Activated CD4-positive, alpha-beta T cell treated with anti-CD3 and anti-CD28 coated beads for 1 hour (primary cell): Measurements from ENCODE around the gene CDAN1.
A peak's percentile ranks its signal among the peaks of the same experiment; 100 is the strongest.
"Not testable (repeated sequence)": the region's sequence is repeated elsewhere in the genome, so short reads cannot be mapped to it uniquely, and the experiment has no call there.

Experiments used
- DNase-seq: peaks from one replicate; pipeline ENCODE4 v3.0.0-alpha.2; 2020

CDAN1 gene

DNA sequence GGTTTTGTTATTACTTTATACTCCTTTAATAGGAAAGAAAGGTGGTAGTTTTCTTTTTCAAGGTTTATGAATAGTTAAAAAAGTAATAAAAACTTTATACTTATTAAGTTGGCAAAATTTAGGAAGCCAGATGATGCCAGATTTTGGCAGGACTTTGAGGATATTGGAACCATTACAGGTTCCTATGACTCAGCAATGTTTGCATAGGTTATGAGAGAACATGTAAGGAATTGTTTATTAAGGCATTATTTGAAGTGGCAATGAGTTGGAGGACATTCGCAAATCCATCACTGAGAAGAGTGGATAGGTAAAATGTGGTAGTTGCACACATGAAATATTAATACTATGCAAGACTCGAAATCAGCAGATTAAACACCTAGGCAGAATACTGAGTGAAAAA lies 29.9 kb downstream of the CDAN1 start:
- DNase-seq, result no peak

GRCh38 chr15:42705336-42705735 lies 31.6 kb downstream of the CDAN1 start:
- no peak for DNase-seq

- DNase-seq, result peak; percentile 35
Observed at GRCh38 chr15:42704492-42704926, 32.4 kb downstream of the CDAN1 start.

GRCh38 chr15:42696626-42697025 lies 40.3 kb downstream of the CDAN1 start:
- DNase-seq, result no peak

- no peak for DNase-seq
Observed at GRCh38 chr15:42695527-42696071, 41.3 kb downstream of the CDAN1 start.

- no peak for DNase-seq
Observed at GRCh38 chr15:42694398-42694797, 42.5 kb downstream of the CDAN1 start.

DNA sequence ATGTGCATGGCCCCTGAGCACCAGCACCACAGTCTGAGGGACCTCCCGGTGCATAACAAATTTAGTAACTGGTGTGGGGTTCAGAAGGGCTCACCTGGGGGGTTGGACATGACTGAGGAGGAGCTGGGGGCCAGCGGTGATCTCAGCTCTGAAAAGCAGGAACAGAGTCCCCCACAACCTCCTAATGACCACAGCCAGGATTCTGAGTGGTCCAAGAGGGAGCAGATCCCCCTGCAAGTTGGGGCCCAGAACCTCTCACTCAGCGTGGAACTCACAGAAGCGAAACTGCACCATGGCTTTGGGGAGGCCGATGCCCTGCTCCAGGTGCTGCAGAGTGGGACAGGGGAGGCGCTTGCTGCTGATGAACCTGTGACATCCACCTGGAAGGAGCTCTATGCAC lies 43.0 kb downstream of the CDAN1 start:
- no peak for DNase-seq

DNA sequence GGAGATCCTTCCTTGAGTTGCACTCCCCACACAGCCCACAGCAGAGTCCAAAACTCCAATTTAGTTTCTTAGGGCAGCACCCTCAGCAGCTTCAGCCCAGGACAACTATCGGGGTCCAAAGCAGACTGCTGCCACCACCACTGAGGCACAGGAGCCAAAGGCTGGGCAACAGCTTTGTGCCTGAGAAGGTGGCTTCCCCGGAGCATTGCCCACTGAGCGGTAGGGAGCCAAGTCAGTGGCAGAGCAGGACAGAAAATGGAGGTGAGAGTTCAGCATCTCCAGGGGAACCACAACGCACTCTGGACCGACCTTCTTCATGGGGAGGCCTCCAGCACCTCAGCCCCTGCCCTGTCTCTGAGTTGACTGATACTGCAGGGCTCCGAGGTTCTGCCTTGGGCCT lies 43.4 kb downstream of the CDAN1 start:
- no peak for DNase-seq

- no peak for DNase-seq
Observed at GRCh38 chr15:42692997-42693396, 43.9 kb downstream of the CDAN1 start.

DNA sequence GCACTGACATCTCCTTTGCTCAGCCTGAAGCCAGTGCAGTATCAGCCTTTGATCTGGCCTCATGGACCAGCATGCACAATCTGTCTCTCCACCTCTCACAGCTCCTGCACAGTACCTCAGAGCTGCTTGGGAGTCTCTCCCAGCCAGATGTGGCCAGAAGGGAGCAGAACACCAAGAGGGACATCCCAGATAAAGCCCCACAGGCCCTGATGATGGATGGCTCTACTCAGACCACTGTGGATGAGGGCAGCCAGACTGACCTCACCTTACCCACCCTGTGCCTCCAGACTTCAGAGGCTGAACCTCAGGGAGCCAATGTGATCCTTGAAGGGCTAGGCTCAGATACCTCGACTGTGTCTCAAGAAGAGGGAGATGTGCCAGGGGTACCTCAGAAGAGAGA lies 44.4 kb downstream of the CDAN1 start:
- no peak for DNase-seq

DNA sequence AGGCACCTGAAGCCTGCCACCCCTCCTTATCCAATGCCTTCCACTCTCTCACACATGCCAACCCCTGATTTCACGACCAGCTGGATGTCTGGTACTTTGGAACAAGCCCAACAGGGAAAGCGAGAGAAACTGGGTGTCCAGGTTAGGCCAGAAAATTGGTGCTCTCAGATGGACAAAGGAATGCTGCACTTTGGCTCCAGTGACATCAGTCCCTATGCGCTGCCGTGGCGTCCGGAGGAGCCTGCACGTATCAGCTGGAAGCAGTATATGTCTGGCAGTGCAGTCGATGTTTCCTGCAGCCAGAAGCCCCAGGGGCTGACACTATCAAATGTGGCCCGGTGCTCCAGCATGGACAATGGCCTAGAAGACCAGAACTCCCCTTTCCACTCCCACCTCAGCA lies 45.2 kb downstream of the CDAN1 start:
- DNase-seq, result no peak

- no peak for DNase-seq
Observed at GRCh38 chr15:42691308-42691707, 45.6 kb downstream of the CDAN1 start.

DNA sequence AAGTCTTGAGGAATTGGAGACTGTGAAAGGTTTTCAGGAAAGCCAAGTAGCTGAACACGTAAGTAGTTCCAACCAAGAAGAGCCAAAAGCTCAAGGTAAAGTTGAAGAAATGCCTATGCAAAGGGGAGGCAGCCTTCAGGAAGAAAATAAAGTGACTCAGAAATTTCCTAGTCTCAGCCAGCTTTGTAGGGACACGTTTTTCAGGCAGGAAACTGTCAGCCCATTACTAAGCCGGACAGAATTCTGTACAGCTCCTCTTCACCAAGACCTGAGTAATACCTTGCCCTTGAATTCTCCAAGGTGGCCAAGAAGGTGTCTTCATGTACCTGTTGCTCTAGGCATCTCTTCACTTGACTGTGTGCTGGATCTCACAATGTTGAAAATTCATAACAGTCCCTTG lies 48.6 kb downstream of the CDAN1 start:
- no peak for DNase-seq

- no peak for DNase-seq
Observed at GRCh38 chr15:42687740-42688139, 49.2 kb downstream of the CDAN1 start.

- no peak for DNase-seq
Observed at GRCh38 chr15:42686281-42686680, 50.6 kb downstream of the CDAN1 start.

- no peak for DNase-seq
Observed at GRCh38 chr15:42681119-42681518, 55.8 kb downstream of the CDAN1 start.

DNA sequence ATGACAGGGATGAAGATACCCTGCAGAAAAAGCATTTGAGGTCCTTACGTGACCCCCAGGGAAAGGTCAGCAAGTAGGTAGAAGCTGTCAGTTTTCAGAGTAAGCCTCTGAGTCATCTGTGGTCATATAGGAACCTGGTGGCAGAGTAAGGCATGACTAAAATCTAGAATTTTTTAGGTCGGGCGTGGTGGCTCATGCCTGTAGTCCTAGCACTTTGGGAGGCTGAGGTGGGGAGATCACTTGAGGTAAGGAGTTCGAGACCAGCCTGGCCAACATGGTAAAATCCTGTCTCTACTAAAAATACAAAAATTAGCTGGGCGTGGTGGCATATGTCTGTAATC lies 56.8 kb downstream of the CDAN1 start:
- DNase-seq, result not testable (repeated sequence)

DNA sequence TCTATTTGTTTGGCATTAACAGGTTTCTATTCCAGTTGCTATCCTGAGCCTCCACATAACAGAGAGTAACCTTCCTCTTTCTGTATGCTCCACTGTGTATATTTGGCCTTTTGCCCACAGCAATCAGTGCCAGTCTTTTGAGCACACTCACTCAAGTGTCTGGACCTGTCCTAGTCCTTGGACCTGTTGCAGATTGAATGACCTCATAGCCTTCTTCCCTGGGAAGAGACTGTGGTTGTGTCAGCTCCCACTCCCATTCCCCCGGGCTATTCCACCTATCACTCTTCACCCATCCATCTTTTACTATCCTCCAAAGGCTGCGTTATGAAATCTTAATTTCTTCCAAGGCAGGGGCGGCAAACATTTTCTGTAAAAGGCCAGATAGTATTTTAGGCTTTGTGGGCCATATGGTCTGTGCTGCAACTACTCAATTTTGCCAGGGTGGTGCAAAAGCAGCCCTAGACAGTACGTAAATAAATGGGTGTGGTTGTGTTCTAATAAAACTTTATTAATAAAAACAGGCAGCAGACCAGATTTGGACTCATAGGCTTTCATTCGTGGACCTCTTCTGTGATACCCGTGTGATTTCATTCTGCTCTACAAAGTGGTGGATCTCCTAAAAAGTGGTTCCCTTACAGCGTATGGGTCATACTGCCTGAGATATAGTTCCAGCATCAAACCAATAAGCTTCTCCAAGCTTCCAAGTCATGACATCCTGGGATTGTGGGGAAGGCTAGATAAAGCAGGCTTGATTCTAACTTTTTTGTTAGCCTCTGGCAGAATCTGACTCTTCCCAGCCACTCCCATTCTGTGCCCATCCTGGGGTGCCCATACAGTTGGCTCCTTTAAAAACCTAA lies 57.4 kb downstream of the CDAN1 start:
- DNase-seq, result no peak

GRCh38 chr15:42675021-42675420 lies 61.9 kb downstream of the CDAN1 start:
- DNase-seq, result no peak

DNA sequence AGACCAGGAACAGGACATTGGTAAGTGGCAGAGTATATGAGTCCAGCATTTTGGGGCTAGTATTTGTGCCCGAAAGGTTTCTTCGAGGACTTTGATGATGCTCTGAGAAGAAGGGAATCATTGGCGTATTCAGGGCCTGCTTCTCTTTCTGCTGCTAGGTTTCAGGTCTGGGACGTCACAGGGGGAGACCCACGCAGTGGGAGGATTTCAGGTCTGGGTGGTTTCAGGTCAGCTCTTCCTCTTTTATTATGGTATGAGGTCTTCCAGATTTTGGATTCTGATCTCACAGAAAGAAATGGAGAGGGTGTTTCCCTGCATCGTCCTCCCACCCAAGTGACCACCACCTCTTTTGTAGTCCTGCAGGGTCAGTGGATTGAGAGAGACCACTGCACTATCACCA lies 62.5 kb downstream of the CDAN1 start:
- no peak for DNase-seq
